H1 (cell line): ENCODE measurements around the gene MEGF9. TPM values are rescaled to one million over a fixed set of nuclear protein-coding genes. Genes with fewer than 3 reads are reported as not detected.

Experiments used
- CTCF ChIA-PET: fragments of 300-600 bp; sonication (Branson Sonifier 250); formaldehyde crosslinking; loops from one replicate; lab custom pipeline; 2021; ENCODE audit not compliant: partially characterized antibody; lab: Charles Lee
- POLR2A ChIA-PET: fragments of 300-600 bp; sonication (Branson Sonifier 250); formaldehyde crosslinking; loops from one replicate; lab custom pipeline; 2021; ENCODE audit warnings: inconsistent platforms; ENCODE audit not compliant: partially characterized antibody; lab: Charles Lee
- DNase-seq, 2 experiments: peaks; one replicate each; pipeline versions ENCODE4 v3.0.0 to v3.0.0-alpha.2; 2010 to 2022; ENCODE audit warnings: low spot score in 2 of 2, low read depth in 1 of 2, mixed read lengths in 1 of 2
- FAIRE-seq: peaks from 2 replicates; lab custom pipeline; 2011; peaks lifted over from hg19 to GRCh38; lab: Jason Lieb, UNC
- H2AFZ ChIP-seq: 2 replicates; pipeline ENCODE4 v1.8.1; 2012; ENCODE audit warnings: low read length, inconsistent platforms
- H2AK5ac ChIP-seq: 2 replicates; pipeline ENCODE4 v1.6.1; 2013; ENCODE audit warnings: low read depth, low read length
- H2BK120ac ChIP-seq: replicated peaks from 2 replicates; pipeline ENCODE3; 2013; ENCODE audit warnings: low read depth, low read length, inconsistent platforms
- H2BK12ac ChIP-seq: 2 replicates; pipeline ENCODE4 v1.6.1; 2013; ENCODE audit warnings: low read depth, low read length
- H2BK15ac ChIP-seq: 2 replicates; pipeline ENCODE4 v1.6.1; 2013; ENCODE audit warnings: low read length
- H2BK20ac ChIP-seq: 2 replicates; pipeline ENCODE4 v1.6.1; 2013; ENCODE audit warnings: low read length
- H2BK5ac ChIP-seq: 2 replicates; pipeline ENCODE4 v1.6.1; 2013; ENCODE audit warnings: low read depth, low read length
- H3K14ac ChIP-seq: 2 replicates; pipeline ENCODE4 v1.6.1; 2013; ENCODE audit warnings: inconsistent platforms; ENCODE audit not compliant: insufficient read length
- H3K18ac ChIP-seq: 2 replicates; pipeline ENCODE4 v1.6.1; 2013; ENCODE audit warnings: low read length; ENCODE audit errors: extremely low read depth
- H3K23ac ChIP-seq: 2 replicates; pipeline ENCODE4 v1.6.1; 2013; ENCODE audit warnings: inconsistent platforms; ENCODE audit not compliant: insufficient read length
- H3K23me2 ChIP-seq: 2 replicates; pipeline ENCODE4 v1.6.1; 2013; ENCODE audit warnings: low read depth, low read length
- H3K27ac ChIP-seq: 2 replicates; pipeline ENCODE4 v1.6.1; 2011; ENCODE audit warnings: low read depth, low read length, inconsistent platforms
- H3K27me3 ChIP-seq, 4 experiments: replicated peaks in 1 of 4; 1 replicate in 1 of 4; 2 replicates in 3 of 4; pipeline versions ENCODE4 v1.6.1 to v1.8.1; 2011 to 2013; ENCODE audit warnings: low read length in 3 of 4, mild to moderate bottlenecking in 3 of 4, inconsistent platforms in 2 of 4, mixed read lengths in 2 of 4, moderate library complexity in 1 of 4; ENCODE audit not compliant: control insufficient read depth in 3 of 4, insufficient read depth in 3 of 4; ENCODE audit errors: extremely low read depth in 1 of 4
- H3K36me3 ChIP-seq, 4 experiments: 2 replicates each; pipeline versions ENCODE4 v1.6.1 to v1.8.1; 2011 to 2013; ENCODE audit warnings: mild to moderate bottlenecking in 4 of 4, low read length in 3 of 4, moderate library complexity in 2 of 4, control low read depth in 1 of 4, inconsistent platforms in 1 of 4; ENCODE audit not compliant: insufficient read depth in 4 of 4, control insufficient read depth in 2 of 4
- H3K4ac ChIP-seq: replicated peaks from 2 replicates; pipeline ENCODE3; 2013; ENCODE audit warnings: low read length, low read depth, mixed read lengths, inconsistent platforms; ENCODE audit not compliant: insufficient read length
- H3K4me1 ChIP-seq, 4 experiments: replicated peaks in 1 of 4; 1 replicate in 1 of 4; 2 replicates in 3 of 4; pipeline versions ENCODE4 v1.6.1 to v1.8.1; 2011 to 2013; ENCODE audit warnings: low read length in 3 of 4, inconsistent platforms in 2 of 4, mixed read lengths in 1 of 4; ENCODE audit not compliant: insufficient read depth in 4 of 4, control insufficient read depth in 3 of 4
- H3K4me2 ChIP-seq, 2 experiments: 2 replicates each; pipeline versions ENCODE4 v1.6.1 to v1.8.1; 2011 to 2013; ENCODE audit warnings: low read depth in 2 of 2, low read length in 2 of 2, control low read depth in 1 of 2, inconsistent platforms in 1 of 2, mild to moderate bottlenecking in 1 of 2; ENCODE audit not compliant: insufficient read depth in 1 of 2
- H3K4me3 ChIP-seq, 4 experiments: fragments of 200-600, 300-600 bp in 1 of 4; sonication (generic), shearing (Covaris generic), sonication (Bioruptor Twin) in 1 of 4; 2 replicates each; pipeline versions ENCODE4 v1.5.1 to v1.8.1; 2011 to 2016; ENCODE audit warnings: low read length in 4 of 4, low read depth in 3 of 4, control low read depth in 2 of 4, inconsistent platforms in 2 of 4, mild to moderate bottlenecking in 2 of 4, mixed read lengths in 1 of 4, moderate library complexity in 1 of 4; ENCODE audit not compliant: insufficient read depth in 2 of 4; ENCODE audit errors: extremely low read depth in 1 of 4
- H3K56ac ChIP-seq: replicated peaks from 2 replicates; pipeline ENCODE3; 2013; ENCODE audit warnings: low read depth, mild to moderate bottlenecking, mixed read lengths, low read length, inconsistent platforms; ENCODE audit not compliant: insufficient read length
- H3K79me1 ChIP-seq: 2 replicates; pipeline ENCODE4 v1.6.1; 2013; ENCODE audit warnings: low read depth, low read length, control low read depth
- H3K79me2 ChIP-seq, 2 experiments: 2 replicates each; pipeline versions ENCODE4 v1.6.1 to v1.8.1; 2012 to 2013; ENCODE audit warnings: low read length in 2 of 2, mild to moderate bottlenecking in 2 of 2, inconsistent platforms in 1 of 2; ENCODE audit not compliant: insufficient read depth in 2 of 2, control insufficient read depth in 1 of 2
- H3K9ac ChIP-seq, 4 experiments: replicated peaks in 1 of 4; 1 replicate in 1 of 4; 2 replicates in 3 of 4; pipeline versions ENCODE4 v1.6.1 to v1.8.1; 2011 to 2013; ENCODE audit warnings: low read depth in 3 of 4, low read length in 3 of 4, control low read depth in 2 of 4, mild to moderate bottlenecking in 2 of 4, moderate library complexity in 2 of 4, inconsistent platforms in 1 of 4; ENCODE audit errors: extremely low read depth in 1 of 4
- H3K9me3 ChIP-seq, 2 experiments: 2 replicates each; pipeline versions ENCODE4 v1.6.1 to v1.8.1; 2012 to 2013; ENCODE audit warnings: mild to moderate bottlenecking in 2 of 2, moderate library complexity in 2 of 2, control low read depth in 1 of 2, inconsistent platforms in 1 of 2, low read depth in 1 of 2, low read length in 1 of 2, mixed read lengths in 1 of 2; ENCODE audit not compliant: insufficient read depth in 2 of 2
- H4K20me1 ChIP-seq, 2 experiments: replicated peaks in 1 of 2; 2 replicates each; pipeline versions ENCODE3 to v1.8.1; 2011 to 2013; ENCODE audit warnings: inconsistent platforms in 2 of 2, low read length in 2 of 2, mild to moderate bottlenecking in 1 of 2; ENCODE audit not compliant: insufficient read depth in 2 of 2, control insufficient read depth in 1 of 2
- H4K5ac ChIP-seq: 2 replicates; pipeline ENCODE4 v1.6.1; 2013; ENCODE audit warnings: low read length, low read depth, mixed read lengths, inconsistent platforms; ENCODE audit not compliant: insufficient read length
- H4K8ac ChIP-seq: 2 replicates; pipeline ENCODE4 v1.8.0; 2013; ENCODE audit warnings: mild to moderate bottlenecking, moderate library complexity, low read length, inconsistent platforms; ENCODE audit not compliant: insufficient read depth; ENCODE audit errors: extremely low read depth
- H4K91ac ChIP-seq: replicated peaks from 2 replicates; pipeline ENCODE3; 2013; ENCODE audit warnings: low read length, mixed read lengths, inconsistent platforms; ENCODE audit not compliant: insufficient read length
- E2F6 ChIP-seq: IDR thresholded peaks from 2 replicates; pipeline ENCODE4 v1.6.1; 2012; ENCODE audit warnings: inconsistent platforms
- EGR1 ChIP-seq: IDR thresholded peaks from 2 replicates; pipeline ENCODE4 v1.6.1; 2011; ENCODE audit warnings: low read depth, low read length, borderline replicate concordance
- JUND ChIP-seq: IDR thresholded peaks from 2 replicates; pipeline ENCODE4 v1.6.1; 2011; ENCODE audit warnings: mild to moderate bottlenecking, improper control_type of control experiment, low read length
- KDM5A ChIP-seq: fragments of 200-600 bp; IDR thresholded peaks from 2 replicates; pipeline ENCODE4 v1.7.1; 2012; ENCODE audit warnings: mild to moderate bottlenecking, low read length, inconsistent platforms, mixed read lengths
- POLR2A ChIP-seq, 2 experiments: IDR thresholded peaks; 1 replicate in 1 of 2; 2 replicates in 1 of 2; pipeline ENCODE4 v1.6.1; 2011; ENCODE audit warnings: low read depth in 2 of 2, low read length in 2 of 2, mild to moderate bottlenecking in 2 of 2; ENCODE audit errors: control extremely low read depth in 1 of 2
- RNF2 ChIP-seq: fragments of 200-900, 300-1000 bp; sonication (generic); IDR thresholded peaks from 2 replicates; pipeline ENCODE4 v1.7.1; 2016; ENCODE audit warnings: borderline replicate concordance, low read depth, mild to moderate bottlenecking, antibody characterized with exemption, low read length; ENCODE audit not compliant: poor library complexity, severe bottlenecking; ENCODE audit errors: missing control alignments
- SAP30 ChIP-seq: fragments of 300-600 bp; sonication (generic); IDR thresholded peaks from 2 replicates; pipeline ENCODE4 v1.7.1; 2012; ENCODE audit warnings: low read length, moderate library complexity, mild to moderate bottlenecking, inconsistent platforms; ENCODE audit not compliant: insufficient read depth, insufficient replicate concordance
- SP1 ChIP-seq: IDR thresholded peaks from 2 replicates; pipeline ENCODE4 v1.6.1; 2011; ENCODE audit warnings: low read depth, low read length
- SP4 ChIP-seq: IDR thresholded peaks from 2 replicates; pipeline ENCODE4 v1.6.1; 2012; ENCODE audit warnings: low read length, inconsistent platforms
- USF2 ChIP-seq: IDR thresholded peaks from 2 replicates; pipeline ENCODE4 v1.6.1; 2011; ENCODE audit warnings: low read length, improper control_type of control experiment
- WGBS, 2 experiments: shearing (Covaris generic) in 1 of 2; methylation state at CpG; one replicate each; pipeline versions ENCODE4 v1.1.6 to v1.1.7; 2013 to 2015; ENCODE audit warnings: low lambda C conversion rate in 2 of 2, mixed read lengths in 2 of 2, inconsistent platforms in 1 of 2, low coverage in 1 of 2, missing lambda C conversion rate in 1 of 2; ENCODE audit not compliant: insufficient replicate concordance in 2 of 2, insufficient coverage in 1 of 2, insufficient read length in 1 of 2; ENCODE audit errors: extremely low coverage in 1 of 2, missing lambda C conversion rate in 1 of 2; 5-methylcytosine and 5-hydroxymethylcytosine counted together
- polyA plus RNA-seq, 7 experiments: library from polyadenylated mRNA; depleted of rRNA in 3 of 7; stranded (reverse) in 5 of 7; unstranded in 2 of 7; fragments of >200 nt in 5 of 7; fragments of 200-250 nt in 2 of 7; gene quantifications; 1 replicate in 5 of 7; 2 replicates in 1 of 7; 4 replicates in 1 of 7; pipeline versions ENCODE4 v1.2.1 to v1.2.3, GENCODE V29; 2011 to 2013; ENCODE audit warnings: missing spikeins in 2 of 7, mixed read lengths in 2 of 7
- total RNA-seq: library from RNA; stranded (reverse); fragmentation: NEBNext Ultra II Directional; extraction: Animal tissue kit (Norgen Biotek cat#: 25700); gene quantifications from 2 replicates; pipeline ENCODE4 v1.2.1, GENCODE V29; 2021

MEGF9 gene
- total and polyA plus RNA-seq, 2 of the 8 experiments (the other 6 are each of a cell fraction or from before 2014, with no cell fraction given) = 0.45 to 1.8 TPM

- H2BK20ac ChIP-seq = no peak overlapping the region
- peaks cover 0 to 5% (median 0%) of the 10 kb centered on the region in 4 experiments; a peak in 1 of 7 replicates for H3K4me1 ChIP-seq
- H3K79me1 ChIP-seq = no peaks in the 10 kb centered on the region
- H3K9ac ChIP-seq = no peak overlapping the region
- H3K27me3 ChIP-seq = no peaks in the 10 kb centered on the region
- no peaks in the 10 kb centered on the region; the same call in 1 of the 2 replicates for H3K23me2 ChIP-seq
- H3K23ac ChIP-seq = no peak overlapping the region
- no peak for DNase-seq
- H3K36me3 ChIP-seq = no peaks in the 10 kb centered on the region
- CTCF ChIA-PET = interaction anchor here (1.5 kb wide), 1 partner anchor 9 kb away, joined by 3 read pairs; no protein-coding TSS in a partner anchor
- no peak overlapping the region for H4K5ac ChIP-seq
- H2BK120ac ChIP-seq = no peak overlapping the region
- no peak for FAIRE-seq
- POLR2A ChIA-PET = interaction anchor here (1.5 to 1.6 kb wide), 2 partner anchors 11 to 12 kb away, joined by 3 to 4 read pairs; partner anchors contain the start of gene MEGF9
- H3K27ac ChIP-seq = no peak overlapping the region
- no peak overlapping the region for H2BK5ac ChIP-seq
- WGBS, 2 experiments = 89% methylated on average over 1 of the region's 1 CpG; no CpG with 5 or more reads in 1 of the 2 experiments
- no peak overlapping the region for H3K4me2 ChIP-seq
- no peak overlapping the region for H3K4me3 ChIP-seq
- TF ChIP-seq POLR2A (IDR thresholded peaks at IDR 0.05; ENCODE audit: control extremely low read depth in 1 of 2, low read depth in 2 of 2, low read length in 2 of 2) = no peak
- TF ChIP-seq KDM5A = no peak
- TF ChIP-seq SP1 = no peak
- no peak for TF ChIP-seq USF2
- TF ChIP-seq SAP30 = no peak
- TF ChIP-seq RNF2 = no peak
- TF ChIP-seq E2F6 = no peak
- no peak for TF ChIP-seq EGR1
- no peak for TF ChIP-seq SP4
- TF ChIP-seq JUND = no peak
- H3K4ac ChIP-seq = no peak overlapping the region
- no peak overlapping the region for H3K14ac ChIP-seq
- H4K20me1 ChIP-seq = no peaks in the 10 kb centered on the region
- H3K9me3 ChIP-seq = no peaks in the 10 kb centered on the region
- H3K56ac ChIP-seq = no peak overlapping the region
- no peak overlapping the region for H2BK12ac ChIP-seq
- no peak overlapping the region for H4K91ac ChIP-seq
- no peak overlapping the region for H3K18ac ChIP-seq
- no peak overlapping the region for H4K8ac ChIP-seq
- H3K79me2 ChIP-seq = no peaks in the 10 kb centered on the region
- no peak overlapping the region for H2AK5ac ChIP-seq
- no peak overlapping the region for H2AFZ ChIP-seq
- no peak overlapping the region for H2BK15ac ChIP-seq
Observed at GRCh38 chr9:120725907-120726306, 11.6 kb upstream of the MEGF9 start.
